Right renal pelvis (tissue), 4 donors: ENCODE data around the gene GGA2. TPM values are rescaled to one million over a fixed set of nuclear protein-coding genes. Genes with fewer than 3 reads are reported as not detected.
A peak's percentile ranks its signal among the peaks of the same experiment; 100 is the strongest.
"Not testable (repeated sequence)": the region's sequence is repeated elsewhere in the genome, so short reads cannot be mapped to it uniquely, and the experiment has no call there.

Experiments used
- DNase-seq, 4 donors: peaks; one replicate each; pipeline ENCODE4 v3.0.0-alpha.2; 2013; ENCODE audit warnings: low read depth in 4 of 4, low spot score in 3 of 4, missing footprints in 1 of 4
- polyA plus RNA-seq, 4 donors: library from polyadenylated mRNA; unstranded; fragments of 120-200 nt; gene quantifications; one replicate each; pipeline ENCODE4 v1.2.1, GENCODE V29; 2013; ENCODE audit not compliant: insufficient read length in 4 of 4

GGA2 gene
- polyA plus RNA-seq, 4 donors = 127 to 150 (median 141) TPM

GRCh38 chr16:23480257-23480656 is 30.0 kb downstream of the GGA2 start:
- no peak for DNase-seq

GRCh38 chr16:23479138-23479537 is 31.2 kb downstream of the GGA2 start:
- DNase-seq = no peak

- DNase-seq = no peak
Observed at GRCh38 chr16:23478566-23478965, 31.7 kb downstream of the GGA2 start.

- no peak for DNase-seq
Observed at GRCh38 chr16:23476289-23476688, 34.0 kb downstream of the GGA2 start.

GRCh38 chr16:23469814-23470213 is 40.5 kb downstream of the GGA2 start:
- no peak for DNase-seq

GRCh38 chr16:23466162-23466885 is 44.0 kb downstream of the GGA2 start:
- no peak for DNase-seq

- no peak for DNase-seq
Observed at GRCh38 chr16:23465179-23465578, 45.1 kb downstream of the GGA2 start.

- no peak for DNase-seq
Observed at GRCh38 chr16:23464196-23464595, 46.1 kb downstream of the GGA2 start.

GRCh38 chr16:23462994-23463393 is 47.3 kb downstream of the GGA2 start:
- DNase-seq = not testable (repeated sequence)

- no peak for DNase-seq
Observed at GRCh38 chr16:23453338-23454052, 56.8 kb downstream of the GGA2 start.

GRCh38 chr16:23452572-23453337 is 57.5 kb downstream of the GGA2 start, which contains the start of gene COG7:
COG7 (minus strand) TSS chr16:23453189; CDS start chr16:23452994, 195 bp downstream.
- DNase-seq = peak; percentile 75 to 93 (median 77)

- no peak for DNase-seq
Observed at GRCh38 chr16:23452221-23452571, 58.1 kb downstream of the GGA2 start.

GRCh38 chr16:23448392-23448791 is 61.9 kb downstream of the GGA2 start:
- no peak for DNase-seq

GRCh38 chr16:23437542-23437941 is 72.8 kb downstream of the GGA2 start:
- DNase-seq = not testable (repeated sequence)

- DNase-seq = no peak
Observed at GRCh38 chr16:23436951-23437350, 73.3 kb downstream of the GGA2 start.

GRCh38 chr16:23435500-23435899 is 74.8 kb downstream of the GGA2 start:
- DNase-seq = no peak

GRCh38 chr16:23434380-23434779 is 75.9 kb downstream of the GGA2 start:
- peak in 2 of 4 donors; percentile 58 to 65 for DNase-seq

GRCh38 chr16:23433261-23433920 is 76.9 kb downstream of the GGA2 start:
- no peak for DNase-seq

- DNase-seq = no peak
Observed at GRCh38 chr16:23432176-23433128, 77.8 kb downstream of the GGA2 start.

- DNase-seq = no peak
Observed at GRCh38 chr16:23428351-23428750, 81.9 kb downstream of the GGA2 start.
